Spleen (tissue), 11 donors: ENCODE results near the gene MAML1. TPM values are rescaled to one million over a fixed set of nuclear protein-coding genes. Genes with fewer than 3 reads are reported as not detected.

Source experiments
- DNase-seq: peaks from one replicate; pipeline ENCODE4 v3.0.0-alpha.2; 2020
- H3K27ac ChIP-seq, 8 donors: fragments of 200-600 bp; sonication (generic) in 7 of 8; 1 replicate in 4 of 8; 2 replicates in 4 of 8; pipeline versions ENCODE4 v1.5.0 to v1.8.0; 2016 to 2021; ENCODE audit warnings: inconsistent platforms in 4 of 8, mild to moderate bottlenecking in 4 of 8, moderate library complexity in 1 of 8
- H3K27me3 ChIP-seq, 7 donors: fragments of 200-600 bp; sonication (generic) in 6 of 7; replicated peaks in 1 of 7; 1 replicate in 4 of 7; 2 replicates in 3 of 7; pipeline versions ENCODE4 v1.5.0 to v1.8.0; 2016 to 2021; ENCODE audit warnings: inconsistent platforms in 3 of 7, mild to moderate bottlenecking in 1 of 7
- H3K36me3 ChIP-seq, 6 donors: fragments of 200-600 bp; sonication (generic) in 5 of 6; 1 replicate in 4 of 6; 2 replicates in 2 of 6; pipeline versions ENCODE4 v1.5.0 to v1.8.0; 2016 to 2021; ENCODE audit warnings: inconsistent platforms in 2 of 6
- H3K4me1 ChIP-seq, 6 donors: fragments of 200-600 bp; sonication (generic) in 5 of 6; 1 replicate in 3 of 6; 2 replicates in 3 of 6; pipeline versions ENCODE4 v1.5.0 to v1.8.0; 2016 to 2021; ENCODE audit warnings: inconsistent platforms in 3 of 6
- H3K4me3 ChIP-seq, 8 donors: fragments of 200-600 bp; sonication (generic) in 7 of 8; 1 replicate in 4 of 8; 2 replicates in 4 of 8; pipeline versions ENCODE4 v1.5.0 to v1.8.0; 2016 to 2021; ENCODE audit warnings: inconsistent platforms in 4 of 8, mild to moderate bottlenecking in 4 of 8, moderate library complexity in 2 of 8
- H3K9me3 ChIP-seq, 8 donors: fragments of 200-600 bp; sonication (generic) in 7 of 8; 1 replicate in 4 of 8; 2 replicates in 4 of 8; pipeline versions ENCODE4 v1.5.0 to v1.8.0; 2016 to 2021; ENCODE audit warnings: inconsistent platforms in 4 of 8
- CTCF ChIP-seq, 11 experiments: fragments of 200-600 bp in 7 of 11; fragments of 450-650 bp in 4 of 11; sonication (generic) in 4 of 11; IDR thresholded peaks in 8 of 11; conservative IDR thresholded peaks in 3 of 11; 1 replicate in 7 of 11; 2 replicates in 4 of 11; pipeline versions ENCODE4 v1.4.0 to v1.8.0; 2016 to 2021; ENCODE audit warnings: antibody characterized with exemption in 11 of 11, inconsistent platforms in 4 of 11, mild to moderate bottlenecking in 1 of 11
- POLR2A ChIP-seq, 3 donors: fragments of 450-650 bp; IDR thresholded peaks; one replicate each; pipeline ENCODE4 v1.5.1; 2017; ENCODE audit warnings: antibody characterized with exemption in 3 of 3, mild to moderate bottlenecking in 1 of 3
- POLR2AphosphoS5 ChIP-seq, 3 donors: sonication (generic); formaldehyde crosslinking; IDR thresholded peaks; one replicate each; pipeline ENCODE4 v1.5.1; 2017; ENCODE audit warnings: antibody characterized with exemption in 3 of 3
- WGBS, 5 donors: extraction: QIAGEN DNeasy Blood & Tissue Kit in 3 of 5; methylation state at CpG; one replicate each; pipeline versions ENCODE4 v1.1.5 to v1.1.7; 2013 to 2018; 5-methylcytosine and 5-hydroxymethylcytosine counted together
- intact Hi-C: fragments of 100-400 bp; cut with DNase I; formaldehyde crosslinking; loops from one replicate; pipeline ENCODE4 v1.15.0; 2023; ENCODE audit warnings: low total_unique reads
- polyA plus RNA-seq, 3 donors: library from polyadenylated mRNA; stranded (reverse); fragments of 200-250 nt; gene quantifications; one replicate each; pipeline ENCODE4 v1.2.1, GENCODE V29; 2013
- total RNA-seq, 7 donors: library from RNA; depleted of rRNA in 3 of 7; stranded (reverse); fragments of >200 nt in 3 of 7; fragmentation: NEBNext Ultra II Directional in 4 of 7; extraction: Animal tissue kit (Norgen Biotek cat#: 25700) in 4 of 7; gene quantifications; one replicate each; pipeline versions ENCODE4 v1.1.0 to v1.2.1, GENCODE V29; 2016 to 2021
- donor health status: healthy with polysubstance abuse.
- donor health status: DM: no; HTN: no; CAD: no; lungs with moderate emphysema.
- donor health status: DM: no; HTN: no; CAD: no.
- donor health status: Bipolar disorder and iron deficiency.
- donor health status: healthy.
- donor health status: DM: no; HTN: no; CAD: no.
- donor health status: DM: yes; HTN: yes; CAD: no.

The MAML1 gene
- total and polyA plus RNA-seq, 10 donors = 4.7 to 42.8 (median 33.7) TPM

DNA sequence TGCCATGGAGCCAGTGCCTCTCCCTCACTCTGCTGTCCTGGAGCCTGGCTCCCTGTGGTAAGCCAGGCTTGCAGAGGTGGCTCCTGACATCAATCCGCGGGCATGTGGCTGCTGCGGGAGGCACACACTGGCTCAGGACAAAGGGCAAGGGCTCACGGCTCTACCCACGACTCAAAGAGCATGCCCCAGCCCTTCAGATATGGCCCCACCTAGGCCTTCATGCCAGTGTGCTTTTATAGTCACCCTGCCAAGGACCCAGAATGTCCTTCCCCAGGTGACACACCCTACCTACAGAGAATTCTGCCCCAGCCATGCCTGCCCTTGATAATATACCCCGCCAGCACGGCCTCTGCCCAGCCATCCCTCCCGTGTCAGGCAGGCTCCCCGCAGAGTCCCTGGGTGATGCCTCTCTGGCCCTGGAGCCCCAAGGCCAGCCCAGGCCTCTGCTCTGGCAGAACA is 72.5 kb downstream of the MAML1 start:
- TF ChIP-seq POLR2AphosphoS5 (IDR thresholded peaks at IDR 0.05) (peak in 2 of 3 donors; percentile 0 to 6), CTCF (IDR thresholded peaks at IDR 0.05 in 8 of 11, conservative IDR thresholded peaks at IDR 0.05 in 3 of 11) (no peak)
- peak overlapping the region; percentile 49 to 93 (median 72) for H3K4me3 ChIP-seq
- intact Hi-C loops = loop anchor here (5.0 to 10.0 kb wide), 2 partner anchors 50 to 102 kb away; partner anchors contain the start of genes MRNIP and TBC1D9B
- peaks cover 0 to 15% (median 13%) of the 10 kb centered on the region in 6 donors for H3K36me3 ChIP-seq
- H3K4me1 ChIP-seq = peaks cover 28 to 68% (median 56%) of the 10 kb centered on the region in 6 donors
- peak overlapping the region; percentile 72 to 96 (median 94) for H3K27ac ChIP-seq
- no peaks in the 10 kb centered on the region for H3K9me3 ChIP-seq
- H3K27me3 ChIP-seq = no peaks in the 10 kb centered on the region
- DNase-seq = peak; percentile 77
- 43 to 73% (median 59%) methylated on average over 4 to 9 of the region's 9 CpGs for WGBS, 5 donors

- H3K4me3 ChIP-seq = peak overlapping the region; percentile 49 to 93 (median 72)
- peaks cover 28 to 68% (median 56%) of the 10 kb centered on the region in 6 donors for H3K4me1 ChIP-seq
- TF ChIP-seq POLR2A (IDR thresholded peaks at IDR 0.05) = no peak
- peak; percentile 24 to 79 (median 60) for TF ChIP-seq POLR2AphosphoS5 (IDR thresholded peaks at IDR 0.05)
- TF ChIP-seq CTCF (IDR thresholded peaks at IDR 0.05 in 8 of 11, conservative IDR thresholded peaks at IDR 0.05 in 3 of 11) = no peak
- DNase-seq = peak; percentile 91
- H3K36me3 ChIP-seq = peaks cover 0 to 11% (median 8%) of the 10 kb centered on the region in 6 donors
- peak overlapping the region; percentile 72 to 96 (median 94) for H3K27ac ChIP-seq
- WGBS, 5 donors = 9 to 19% (median 11%) methylated on average over 16 to 65 of the region's 65 CpGs
- no peaks in the 10 kb centered on the region for H3K27me3 ChIP-seq
- intact Hi-C loops = loop anchor here (5.0 to 10.0 kb wide), 2 partner anchors 49 to 102 kb away; partner anchors contain the start of genes MRNIP and TBC1D9B
- H3K9me3 ChIP-seq = no peaks in the 10 kb centered on the region
These were observed 73.1 kb downstream of the MAML1 start for GRCh38 chr5:179805529-179806249.

DNA sequence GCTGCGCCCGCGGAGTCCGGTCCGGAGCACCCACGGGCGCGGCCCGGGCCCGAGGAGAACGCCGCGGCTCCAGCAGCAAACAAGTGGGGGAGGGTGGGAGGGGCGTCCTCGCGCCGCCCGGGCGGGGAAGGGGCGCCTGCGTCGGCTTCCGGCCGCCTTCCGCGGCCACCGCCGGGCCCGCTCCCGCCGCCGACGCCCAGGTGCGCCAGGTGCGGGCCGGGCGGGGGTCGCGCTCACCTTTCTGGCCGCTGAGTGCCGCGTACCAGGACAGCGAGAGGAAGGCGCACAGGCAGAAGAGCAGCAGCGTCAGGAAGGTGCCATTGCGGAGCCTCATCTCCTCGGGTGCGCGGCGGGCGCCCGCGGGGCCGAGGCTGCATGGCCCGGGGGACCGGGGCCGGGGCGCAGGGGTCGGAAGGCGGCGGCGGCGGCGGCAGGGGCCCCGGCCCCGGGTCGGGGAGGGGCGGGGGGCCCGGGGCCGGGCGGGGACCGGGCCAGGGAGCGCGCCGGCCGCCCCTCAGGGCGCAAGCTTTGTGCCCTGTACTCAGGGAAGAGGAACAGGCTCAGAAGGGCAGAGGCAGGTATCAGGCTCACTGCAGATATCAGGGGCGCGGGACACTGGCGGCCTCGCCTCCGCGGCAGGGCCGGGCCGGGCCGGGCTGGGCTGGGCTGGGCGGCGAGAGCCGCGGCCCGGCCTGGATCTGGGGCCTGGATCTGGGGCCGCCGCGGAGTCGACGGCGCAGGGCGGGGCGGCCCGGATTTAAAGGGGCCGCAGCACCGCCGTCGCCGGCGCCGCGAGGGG is 73.8 kb downstream of the MAML1 start, which contains the start of gene MGAT4B:
Gene MGAT4B, minus strand, starts transcription at position 617 of the 799 bp plus-strand sequence. Its CDS starts 283 bp downstream, at position 334.
- WGBS, 5 donors = 0 to 1% (median 1%) methylated on average over 4 to 108 of the region's 108 CpGs
- intact Hi-C loops = loop anchor here (5.0 to 10.0 kb wide), 2 partner anchors 48 to 101 kb away; partner anchors contain the start of genes MRNIP and TBC1D9B
- H3K36me3 ChIP-seq = peaks cover 0 to 3% (median under 1%) of the 10 kb centered on the region in 6 donors
- peak within 1 kb of the TSS; percentile 49 to 93 (median 72) for H3K4me3 ChIP-seq
- H3K4me1 ChIP-seq = peaks cover 28 to 63% (median 55%) of the 10 kb centered on the region in 6 donors
- H3K9me3 ChIP-seq = no peaks in the 10 kb centered on the region
- no peaks in the 10 kb centered on the region for H3K27me3 ChIP-seq
- peak within 1 kb of the TSS; percentile 72 to 96 (median 94) for H3K27ac ChIP-seq
- no peak for TF ChIP-seq CTCF (IDR thresholded peaks at IDR 0.05 in 8 of 11, conservative IDR thresholded peaks at IDR 0.05 in 3 of 11)
- TF ChIP-seq POLR2AphosphoS5 (IDR thresholded peaks at IDR 0.05) = peak; percentile 70 to 73 (median 72)
- DNase-seq = peak; percentile 94
